HG03196 (cell line): ENCODE measurements around the gene STK4.

Experiments
- ATAC-seq: cut with Tn5 transposase; IDR thresholded peaks from one replicate; pipeline ENCODE4 v1.9.1; 2021; ENCODE audit not compliant: unreplicated experiment

STK4 gene

GRCh38 chr20:44966030-44966961 is at the start of gene STK4:
TSS of gene STK4 (plus strand) at chr20:44966512. CDS start at chr20:44966569, 57 bp downstream.
- peak; percentile 61 for ATAC-seq

- ATAC-seq: no peak
Measured at GRCh38 chr20:44916586-44916985, 49.7 kb upstream of the STK4 start.

DNA sequence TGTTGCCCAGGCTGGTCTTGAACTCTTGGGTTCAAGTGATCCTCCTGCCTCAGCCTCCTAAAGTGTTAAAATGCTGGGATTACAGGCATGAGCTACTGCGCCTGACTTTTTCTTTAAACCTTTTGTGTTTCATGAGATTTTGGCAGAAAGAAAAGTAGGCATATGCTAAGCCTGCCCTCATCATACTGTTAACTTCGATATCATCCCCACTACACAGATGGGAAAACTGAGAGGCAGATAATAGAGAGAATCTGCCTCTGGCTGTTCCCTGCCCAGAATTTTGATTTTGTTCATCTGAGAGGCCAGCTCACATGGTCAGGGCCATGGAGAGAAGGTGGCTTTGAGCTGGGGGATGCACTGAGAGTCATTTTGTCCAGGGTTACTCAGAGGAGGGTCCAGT is 48.9 kb upstream of the STK4 start:
- no peak for ATAC-seq

- ATAC-seq: no peak
Measured at GRCh38 chr20:44918342-44918741, 48.0 kb upstream of the STK4 start.

- no peak for ATAC-seq
Measured at GRCh38 chr20:44918761-44919160, 47.6 kb upstream of the STK4 start.

GRCh38 chr20:44921447-44921846 is 44.9 kb upstream of the STK4 start:
- no peak for ATAC-seq

GRCh38 chr20:44924541-44924940 is 41.8 kb upstream of the STK4 start:
- ATAC-seq: no peak

- no peak for ATAC-seq
Measured at GRCh38 chr20:44928595-44928994, 37.7 kb upstream of the STK4 start.

DNA sequence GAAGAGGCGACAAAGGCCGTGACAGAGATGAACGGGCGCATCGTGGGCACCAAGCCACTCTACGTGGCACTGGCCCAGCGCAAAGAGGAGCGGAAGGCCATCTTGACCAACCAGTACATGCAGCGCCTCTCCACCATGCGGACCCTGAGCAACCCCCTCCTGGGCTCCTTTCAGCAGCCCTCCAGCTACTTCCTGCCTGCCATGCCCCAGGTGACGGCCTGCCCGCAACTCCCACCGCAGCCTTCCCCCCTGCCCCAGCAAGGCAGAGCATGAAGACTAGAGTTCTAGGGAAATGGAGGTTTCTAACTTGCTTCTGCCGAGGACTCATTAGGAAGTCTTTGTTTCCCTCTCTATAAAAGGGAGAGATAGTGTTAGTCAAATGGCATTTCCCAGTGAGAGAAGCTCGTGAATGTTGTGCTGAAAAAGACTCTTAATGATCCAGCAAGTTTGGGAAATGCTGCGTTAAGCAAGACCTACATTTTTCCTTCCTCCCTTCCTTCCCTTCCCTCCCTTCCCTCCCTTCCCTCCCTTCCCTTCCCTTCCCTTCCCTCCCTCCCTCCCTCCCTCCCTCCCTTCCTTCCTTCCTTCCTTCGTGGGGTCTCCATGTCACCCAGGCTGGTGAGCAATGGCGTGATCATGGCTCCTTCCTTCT is 35.7 kb upstream of the STK4 start:
- ATAC-seq: no peak

- no peak for ATAC-seq
Measured at GRCh38 chr20:44931911-44932310, 34.4 kb upstream of the STK4 start.

GRCh38 chr20:44932916-44933315 is 33.4 kb upstream of the STK4 start:
- no peak for ATAC-seq

DNA sequence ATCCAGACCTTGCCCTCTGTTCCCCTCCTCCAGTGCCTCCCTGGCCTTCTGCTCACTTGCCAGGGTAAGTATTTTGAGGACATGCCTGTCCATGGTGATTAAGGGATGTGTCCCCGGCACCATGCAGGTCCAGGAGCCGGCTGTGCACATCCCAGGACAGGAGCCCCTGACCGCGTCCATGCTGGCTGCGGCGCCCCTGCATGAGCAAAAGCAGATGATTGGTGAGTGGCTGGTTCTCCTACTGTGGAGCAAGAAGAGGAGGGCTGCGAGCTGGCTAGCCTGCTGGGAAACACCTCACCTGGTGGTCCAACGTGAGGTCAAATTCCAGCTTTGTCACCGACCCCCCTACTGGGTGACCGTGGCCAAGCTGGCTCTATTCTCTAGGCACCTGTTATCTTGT is 29.8 kb upstream of the STK4 start:
- ATAC-seq: no peak

DNA sequence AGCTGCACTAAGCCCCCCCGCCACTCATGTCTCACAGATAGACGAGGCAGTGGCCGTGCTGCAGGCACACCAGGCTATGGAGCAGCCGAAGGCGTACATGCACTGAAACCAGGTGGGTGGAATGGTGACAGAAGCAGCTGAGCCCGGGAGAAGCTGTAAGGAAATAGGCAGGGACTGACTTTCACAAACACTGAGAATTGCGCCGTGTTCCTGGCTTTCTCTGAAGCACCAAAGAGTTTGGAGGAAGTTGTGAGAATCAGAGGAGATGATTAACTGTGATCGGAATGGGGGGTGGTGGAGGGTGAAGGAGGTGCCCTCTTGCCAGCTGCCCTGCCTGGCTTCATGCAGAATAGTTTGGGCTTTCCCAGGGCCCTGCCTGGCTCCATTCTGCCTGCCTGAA is 27.7 kb upstream of the STK4 start:
- no peak for ATAC-seq

DNA sequence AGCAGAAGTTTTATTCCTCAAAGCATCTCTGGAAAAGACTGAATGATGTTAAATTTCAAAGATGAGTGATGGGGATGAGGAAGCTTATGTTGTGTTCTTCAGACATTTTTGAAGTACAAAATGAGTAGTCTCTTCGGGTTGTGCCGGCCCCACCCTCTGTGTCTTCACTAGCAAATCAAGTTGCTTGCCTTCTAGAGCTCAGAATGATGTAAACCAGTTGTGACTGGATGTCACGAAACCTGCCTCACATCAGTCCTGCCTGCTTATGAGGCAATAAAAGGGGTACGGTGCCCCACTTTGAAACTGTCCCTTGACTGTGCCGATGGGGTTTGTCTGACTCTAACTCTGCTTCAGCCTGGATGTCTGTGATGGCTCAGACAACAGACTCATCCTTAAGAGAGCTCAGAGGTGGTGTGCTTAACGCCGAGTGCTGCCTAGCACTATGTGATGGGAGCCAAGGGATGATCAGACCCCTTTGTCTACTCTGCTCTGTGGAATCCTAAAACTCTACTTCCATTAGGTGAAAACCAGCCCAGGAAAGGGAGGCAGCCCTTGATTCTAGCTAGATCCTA is 25.1 kb upstream of the STK4 start:
- no peak for ATAC-seq

- no peak for ATAC-seq
Measured at GRCh38 chr20:44942264-44942973, 23.9 kb upstream of the STK4 start.

DNA sequence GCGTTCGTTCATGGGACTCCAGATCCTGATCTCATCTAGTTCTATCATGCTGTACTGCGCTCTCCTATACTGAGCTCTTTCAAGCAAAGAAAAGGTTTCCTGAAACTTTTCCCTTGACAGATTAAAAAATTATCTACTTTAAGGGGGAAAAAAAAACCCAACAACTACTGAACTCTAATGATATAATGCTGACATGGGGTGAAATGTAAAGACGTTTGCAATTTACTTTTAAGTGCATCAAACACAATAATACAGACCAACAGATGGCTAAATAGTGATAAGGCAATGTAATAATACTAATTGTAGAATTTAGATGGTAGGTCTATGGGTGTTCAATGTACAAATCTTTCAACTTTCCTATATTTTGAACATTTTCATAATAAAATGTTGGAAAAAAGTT is 22.5 kb upstream of the STK4 start:
- no peak for ATAC-seq

GRCh38 chr20:44945261-44945660 is 21.1 kb upstream of the STK4 start:
- no peak for ATAC-seq

GRCh38 chr20:44946271-44946852 is 19.9 kb upstream of the STK4 start:
- no peak for ATAC-seq

GRCh38 chr20:44948107-44948506 is 18.2 kb upstream of the STK4 start:
- ATAC-seq: no peak

GRCh38 chr20:44948513-44948912 is 17.8 kb upstream of the STK4 start:
- no peak for ATAC-seq

- ATAC-seq: no peak
Measured at GRCh38 chr20:44950368-44950767, 15.9 kb upstream of the STK4 start.
